Keratinocyte (primary cell): ENCODE measurements around the gene FAM50B. TPM values are rescaled to one million over a fixed set of nuclear protein-coding genes. Genes with fewer than 3 reads are reported as not detected.

Experiments
- DNase-seq: peaks from one replicate; pipeline ENCODE4 v3.0.0-alpha.2; 2011; ENCODE audit warnings: low read depth, missing footprints, low spot score
- FAIRE-seq: peaks from 2 replicates; lab custom pipeline; 2011; peaks lifted over from hg19 to GRCh38; lab: Jason Lieb, UNC
- H2AFZ ChIP-seq: 2 replicates; pipeline ENCODE4 v1.6.0; 2012; ENCODE audit warnings: low read length, control low read depth, inconsistent platforms; ENCODE audit not compliant: control insufficient read depth
- H3K27ac ChIP-seq: 2 replicates; pipeline ENCODE4 v1.5.1; 2011; ENCODE audit warnings: low read length; ENCODE audit not compliant: control insufficient read depth, insufficient read depth
- H3K27me3 ChIP-seq: 3 replicates; pipeline ENCODE4 v1.6.0; 2011; ENCODE audit warnings: low read length; ENCODE audit not compliant: control insufficient read depth, insufficient read depth; ENCODE audit errors: extremely low read depth
- H3K36me3 ChIP-seq, 2 experiments: 2 replicates in 1 of 2; 3 replicates in 1 of 2; pipeline ENCODE4 v1.5.1; 2011; ENCODE audit warnings: low read length in 2 of 2, mild to moderate bottlenecking in 1 of 2; ENCODE audit not compliant: control insufficient read depth in 2 of 2, insufficient read depth in 2 of 2; ENCODE audit errors: extremely low read depth in 1 of 2
- H3K4me1 ChIP-seq: 3 replicates; pipeline ENCODE4 v1.5.1; 2011; ENCODE audit warnings: low read length; ENCODE audit not compliant: control insufficient read depth, insufficient read depth; ENCODE audit errors: extremely low read depth
- H3K4me2 ChIP-seq: 3 replicates; pipeline ENCODE4 v1.6.0; 2011; ENCODE audit warnings: low read depth, low read length; ENCODE audit not compliant: control insufficient read depth, insufficient read depth; ENCODE audit errors: extremely low read depth
- H3K4me3 ChIP-seq, 3 experiments: fragments of 200-600 bp in 1 of 3; sonication (generic) in 1 of 3; 2 replicates in 2 of 3; 3 replicates in 1 of 3; pipeline ENCODE4 v1.5.1; 2011 to 2016; ENCODE audit warnings: low read length in 3 of 3, mild to moderate bottlenecking in 3 of 3, control low read depth in 2 of 3, inconsistent platforms in 1 of 3, low read depth in 1 of 3, mixed read lengths in 1 of 3, mixed run types in 1 of 3, moderate library complexity in 1 of 3; ENCODE audit not compliant: control insufficient read depth in 2 of 3, insufficient read depth in 2 of 3; ENCODE audit errors: extremely low read depth in 1 of 3
- H3K79me2 ChIP-seq: 2 replicates; pipeline ENCODE4 v1.6.0; 2012; ENCODE audit warnings: low read length; ENCODE audit not compliant: control insufficient read depth, insufficient read depth
- H3K9ac ChIP-seq: 3 replicates; pipeline ENCODE4 v1.6.0; 2011; ENCODE audit warnings: low read length; ENCODE audit not compliant: control insufficient read depth, insufficient read depth; ENCODE audit errors: extremely low read depth
- H3K9me1 ChIP-seq: 3 replicates; pipeline ENCODE4 v1.6.0; 2011; ENCODE audit warnings: low read length; ENCODE audit not compliant: control insufficient read depth, insufficient read depth; ENCODE audit errors: extremely low read depth
- H3K9me3 ChIP-seq: 2 replicates; pipeline ENCODE4 v1.5.1; 2012; ENCODE audit warnings: low read depth, low read length; ENCODE audit not compliant: control insufficient read depth
- H4K20me1 ChIP-seq: 3 replicates; pipeline ENCODE4 v1.6.0; 2011; ENCODE audit warnings: low read length; ENCODE audit not compliant: control insufficient read depth, insufficient read depth; ENCODE audit errors: extremely low read depth
- CTCF ChIP-seq, 3 experiments: IDR thresholded peaks in 1 of 3; conservative IDR thresholded peaks in 1 of 3; optimal IDR thresholded peaks in 1 of 3; 2 replicates in 2 of 3; 3 replicates in 1 of 3; pipeline versions ENCODE3 to v1.5.1; 2011; ENCODE audit warnings: low read length in 3 of 3, mild to moderate bottlenecking in 3 of 3, moderate library complexity in 2 of 3, control low read depth in 1 of 3, inconsistent platforms in 1 of 3; ENCODE audit not compliant: insufficient read depth in 2 of 3; ENCODE audit errors: extremely low read depth in 1 of 3
- EZH2 ChIP-seq: IDR thresholded peaks from one replicate; pipeline ENCODE4 v1.6.1; 2012; ENCODE audit warnings: inconsistent platforms, mild to moderate bottlenecking, low read length, moderate library complexity
- dilution Hi-C: fragments of 300-500 bp; cut with MboI; formaldehyde crosslinking; loops from one replicate; pipeline ENCODE4 v1.7.0; 2020; ENCODE audit warnings: low sequenced_read_pairs; ENCODE audit not compliant: extremely low pct_ligation_motif_present
- polyA plus RNA-seq, 5 experiments: library from polyadenylated mRNA; depleted of rRNA in 3 of 5; stranded (reverse) in 3 of 5; stranded (forward) in 1 of 5; unstranded in 1 of 5; fragments of >200 nt; gene quantifications; 1 replicate in 1 of 5; 2 replicates in 3 of 5; 3 replicates in 1 of 5; pipeline versions ENCODE4 v1.2.1 to v1.2.3, GENCODE V29; 2011 to 2012; ENCODE audit warnings: missing spikeins in 2 of 5, low read depth in 1 of 5, low replicate concordance in 1 of 5

Gene FAM50B
- polyA plus RNA-seq, 1 donor (not counting 4 experiments of a cell fraction or from before 2014, with no cell fraction given), result 4.0 TPM

- no peaks in the 10 kb centered on the region for H3K36me3 ChIP-seq
- TF ChIP-seq CTCF (optimal IDR thresholded peaks at IDR 0.05 in 1 of 3, IDR thresholded peaks at IDR 0.05 in 1 of 3, conservative IDR thresholded peaks at IDR 0.05 in 1 of 3; ENCODE audit: extremely low read depth in 1 of 3, insufficient read depth in 2 of 3, low read length in 3 of 3) (no peak), EZH2 (no peak)
- H3K79me2 ChIP-seq, result no peaks in the 10 kb centered on the region
- FAIRE-seq (no peak), DNase-seq (no peak)
- no peak overlapping the region for H3K4me2 ChIP-seq
- peaks cover 17% of the 10 kb centered on the region for H3K4me1 ChIP-seq
- H3K27me3 ChIP-seq, result peaks cover 3% of the 10 kb centered on the region
- no peaks in the 10 kb centered on the region for H3K9me3 ChIP-seq
- dilution Hi-C loops, result no loop called here
- no peak overlapping the region for H3K27ac ChIP-seq
- H4K20me1 ChIP-seq, result no peaks in the 10 kb centered on the region
- no peaks in the 10 kb centered on the region for H3K9me1 ChIP-seq
- H3K4me3 ChIP-seq, result no peak overlapping the region
- no peak overlapping the region for H3K9ac ChIP-seq
- H2AFZ ChIP-seq, result no peak overlapping the region
These were observed 20.7 kb downstream of the FAM50B start for GRCh38 chr6:3869632-3870527.

- no peak overlapping the region for H3K9ac ChIP-seq
- H3K36me3 ChIP-seq, result no peaks in the 10 kb centered on the region
- peaks cover 17% of the 10 kb centered on the region for H3K4me1 ChIP-seq
- no peak overlapping the region for H2AFZ ChIP-seq
- H3K4me3 ChIP-seq, result no peak overlapping the region
- no peaks in the 10 kb centered on the region for H3K79me2 ChIP-seq
- H3K27me3 ChIP-seq, result peaks cover 3% of the 10 kb centered on the region
- dilution Hi-C loops, result no loop called here
- no peak overlapping the region for H3K27ac ChIP-seq
- FAIRE-seq (no peak), DNase-seq (no peak)
- no peaks in the 10 kb centered on the region for H3K9me1 ChIP-seq
- no peak overlapping the region for H3K4me2 ChIP-seq
- TF ChIP-seq CTCF (optimal IDR thresholded peaks at IDR 0.05 in 1 of 3, IDR thresholded peaks at IDR 0.05 in 1 of 3, conservative IDR thresholded peaks at IDR 0.05 in 1 of 3; ENCODE audit: extremely low read depth in 1 of 3, insufficient read depth in 2 of 3, low read length in 3 of 3), result no peak
- TF ChIP-seq EZH2, result no peak
- no peaks in the 10 kb centered on the region for H3K9me3 ChIP-seq
- H4K20me1 ChIP-seq, result no peaks in the 10 kb centered on the region
These were observed 21.4 kb downstream of the FAM50B start for GRCh38 chr6:3870528-3870925.
